ENCODE data around the gene AIG1.
"Not testable (repeated sequence)": the region's sequence is repeated elsewhere in the genome, so short reads cannot be mapped to it uniquely, and the experiment has no call there.

AIG1 gene

GRCh38 chr6:143271024-143271423, 210.3 kb downstream of the AIG1 start:
- peak; percentile 53 for DNase-seq (ENCODE audit: low read depth)

GRCh38 chr6:143276436-143276835, 215.7 kb downstream of the AIG1 start:
- no peak for DNase-seq (ENCODE audit: low read depth)

GRCh38 chr6:143279385-143279784, 218.7 kb downstream of the AIG1 start:
- DNase-seq (ENCODE audit: low read depth) = no peak

- no peak for DNase-seq (ENCODE audit: low read depth)
Measured at GRCh38 chr6:143283887-143284645, 223.4 kb downstream of the AIG1 start.

GRCh38 chr6:143286251-143286795, 225.6 kb downstream of the AIG1 start:
- no peak for DNase-seq (ENCODE audit: low read depth)

GRCh38 chr6:143288923-143289322, 228.2 kb downstream of the AIG1 start:
- DNase-seq (ENCODE audit: low read depth) = no peak

GRCh38 chr6:143290206-143290605, 229.5 kb downstream of the AIG1 start:
- no peak for DNase-seq (ENCODE audit: low read depth)

GRCh38 chr6:143293523-143293922, 232.8 kb downstream of the AIG1 start:
- no peak for DNase-seq (ENCODE audit: low read depth)

- no peak for DNase-seq (ENCODE audit: low read depth)
Measured at GRCh38 chr6:143294265-143294860, 233.7 kb downstream of the AIG1 start.

- no peak for DNase-seq (ENCODE audit: low read depth)
Measured at GRCh38 chr6:143295932-143296331, 235.2 kb downstream of the AIG1 start.

GRCh38 chr6:143298071-143298470, 237.4 kb downstream of the AIG1 start:
- no peak for DNase-seq (ENCODE audit: low read depth)

GRCh38 chr6:143299253-143300166, 238.8 kb downstream of the AIG1 start:
- DNase-seq (ENCODE audit: low read depth) = no peak

GRCh38 chr6:143301188-143301587, 240.5 kb downstream of the AIG1 start:
- DNase-seq (ENCODE audit: low read depth) = no peak

- DNase-seq (ENCODE audit: low read depth) = not testable (repeated sequence)
Measured at GRCh38 chr6:143307760-143308159, 247.1 kb downstream of the AIG1 start.

GRCh38 chr6:143313163-143313562, 252.5 kb downstream of the AIG1 start:
- DNase-seq (ENCODE audit: low read depth) = no peak

GRCh38 chr6:143321491-143322086, 260.9 kb downstream of the AIG1 start:
- no peak for DNase-seq (ENCODE audit: low read depth)

GRCh38 chr6:143322386-143322785, 261.7 kb downstream of the AIG1 start:
- no peak for DNase-seq (ENCODE audit: low read depth)

GRCh38 chr6:143323729-143324470, 263.2 kb downstream of the AIG1 start:
- no peak for DNase-seq (ENCODE audit: low read depth)

- no peak for DNase-seq (ENCODE audit: low read depth)
Measured at GRCh38 chr6:143325379-143326140, 264.9 kb downstream of the AIG1 start.

GRCh38 chr6:143328876-143329275, 268.2 kb downstream of the AIG1 start:
- DNase-seq (ENCODE audit: low read depth) = no peak

GRCh38 chr6:143329323-143329722, 268.6 kb downstream of the AIG1 start:
- no peak for DNase-seq (ENCODE audit: low read depth)

All from HS-27A (cell line).